Fibroblast of mammary gland (primary cell): ENCODE measurements around the gene RIBC2.
A peak's percentile ranks its signal among the peaks of the same experiment; 100 is the strongest.

Source experiments
- DNase-seq: peaks from one replicate; pipeline ENCODE4 v3.0.0-alpha.2; 2010; ENCODE audit warnings: low read depth
- H3K4me3 ChIP-seq: 2 replicates; pipeline ENCODE4 v1.5.1; 2011; ENCODE audit warnings: low read depth, mild to moderate bottlenecking, low read length, moderate library complexity; ENCODE audit not compliant: control insufficient read depth
- TF ChIP-seq, protein P1 (sequence below): conservative IDR thresholded peaks from 2 replicates; pipeline ENCODE4 v1.5.1; 2011; ENCODE audit warnings: low read depth, low read length, inconsistent platforms; ENCODE audit not compliant: control insufficient read depth, insufficient read depth

Gene RIBC2

GRCh38 chr22:45423524-45423923 is 10.0 kb downstream of the RIBC2 start:
- no peak for DNase-seq
- TF ChIP-seq, protein P1, sequence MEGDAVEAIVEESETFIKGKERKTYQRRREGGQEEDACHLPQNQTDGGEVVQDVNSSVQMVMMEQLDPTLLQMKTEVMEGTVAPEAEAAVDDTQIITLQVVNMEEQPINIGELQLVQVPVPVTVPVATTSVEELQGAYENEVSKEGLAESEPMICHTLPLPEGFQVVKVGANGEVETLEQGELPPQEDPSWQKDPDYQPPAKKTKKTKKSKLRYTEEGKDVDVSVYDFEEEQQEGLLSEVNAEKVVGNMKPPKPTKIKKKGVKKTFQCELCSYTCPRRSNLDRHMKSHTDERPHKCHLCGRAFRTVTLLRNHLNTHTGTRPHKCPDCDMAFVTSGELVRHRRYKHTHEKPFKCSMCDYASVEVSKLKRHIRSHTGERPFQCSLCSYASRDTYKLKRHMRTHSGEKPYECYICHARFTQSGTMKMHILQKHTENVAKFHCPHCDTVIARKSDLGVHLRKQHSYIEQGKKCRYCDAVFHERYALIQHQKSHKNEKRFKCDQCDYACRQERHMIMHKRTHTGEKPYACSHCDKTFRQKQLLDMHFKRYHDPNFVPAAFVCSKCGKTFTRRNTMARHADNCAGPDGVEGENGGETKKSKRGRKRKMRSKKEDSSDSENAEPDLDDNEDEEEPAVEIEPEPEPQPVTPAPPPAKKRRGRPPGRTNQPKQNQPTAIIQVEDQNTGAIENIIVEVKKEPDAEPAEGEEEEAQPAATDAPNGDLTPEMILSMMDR = no peak
- H3K4me3 ChIP-seq = no peak overlapping the region

GRCh38 chr22:45424241-45424731 is 10.8 kb downstream of the RIBC2 start:
- no peak overlapping the region for H3K4me3 ChIP-seq
- TF ChIP-seq, protein P1 = no peak
- DNase-seq = no peak

DNA sequence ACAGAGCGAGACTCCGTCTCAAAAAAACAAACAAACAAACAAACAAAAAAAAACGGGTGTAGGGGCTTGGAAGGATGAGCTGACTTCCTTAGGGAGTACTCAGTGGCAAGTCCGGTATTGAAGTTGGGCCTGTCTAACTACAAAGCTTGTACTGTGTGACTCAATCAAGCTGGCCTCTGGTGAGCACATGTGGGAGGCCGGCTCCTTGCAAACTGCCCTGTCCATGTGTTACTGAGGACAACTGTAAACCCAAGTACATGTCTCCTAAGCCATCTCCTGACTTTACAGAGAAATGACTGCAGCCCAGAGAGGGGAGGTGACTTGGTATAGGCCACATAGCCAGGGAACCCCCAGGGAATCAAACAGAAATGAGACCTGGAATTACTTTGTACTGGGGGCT is 11.6 kb downstream of the RIBC2 start:
- no peak overlapping the region for H3K4me3 ChIP-seq
- TF ChIP-seq, protein P1 = no peak
- peak; percentile 72 for DNase-seq

DNA sequence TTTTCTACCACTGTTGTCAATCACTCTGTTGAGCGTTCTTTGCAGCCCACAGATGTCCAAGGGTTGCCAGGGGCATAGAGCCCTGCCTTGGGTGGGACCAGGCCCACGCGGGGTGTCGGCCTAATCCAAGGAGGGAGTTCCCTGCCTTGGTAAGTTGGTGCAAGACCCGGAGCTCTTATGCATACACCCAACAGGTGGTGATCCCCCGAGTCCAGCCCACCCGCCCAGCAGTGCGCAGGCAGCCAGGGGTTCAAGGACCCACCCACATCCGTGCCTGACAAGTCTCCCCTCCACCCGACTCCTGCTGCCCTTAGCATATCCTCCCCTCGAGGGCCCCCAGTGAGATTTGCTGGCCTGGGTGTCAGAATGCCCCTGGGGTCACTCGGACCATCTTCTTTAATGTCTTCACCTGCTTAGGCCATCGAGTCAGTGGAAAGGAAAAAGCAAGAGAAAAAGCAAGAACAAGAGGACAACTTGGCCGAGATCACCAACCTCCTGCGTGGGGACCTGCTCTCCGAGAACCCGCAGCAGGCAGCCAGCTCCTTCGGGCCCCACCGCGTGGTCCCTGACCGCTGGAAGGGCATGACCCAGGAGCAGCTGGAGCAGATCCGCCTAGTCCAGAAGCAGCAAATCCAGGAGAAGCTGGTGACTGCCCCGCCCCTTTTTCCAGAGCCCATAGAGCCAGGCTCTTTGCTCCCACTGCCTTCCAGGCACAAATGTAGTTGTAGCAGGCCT is 12.2 kb downstream of the RIBC2 start:
- TF ChIP-seq, protein P1 = no peak
- no peak for DNase-seq
- H3K4me3 ChIP-seq = no peak overlapping the region

GRCh38 chr22:45426387-45426786 is 12.9 kb downstream of the RIBC2 start:
- no peak overlapping the region for H3K4me3 ChIP-seq
- DNase-seq = no peak
- TF ChIP-seq, protein P1 = no peak

DNA sequence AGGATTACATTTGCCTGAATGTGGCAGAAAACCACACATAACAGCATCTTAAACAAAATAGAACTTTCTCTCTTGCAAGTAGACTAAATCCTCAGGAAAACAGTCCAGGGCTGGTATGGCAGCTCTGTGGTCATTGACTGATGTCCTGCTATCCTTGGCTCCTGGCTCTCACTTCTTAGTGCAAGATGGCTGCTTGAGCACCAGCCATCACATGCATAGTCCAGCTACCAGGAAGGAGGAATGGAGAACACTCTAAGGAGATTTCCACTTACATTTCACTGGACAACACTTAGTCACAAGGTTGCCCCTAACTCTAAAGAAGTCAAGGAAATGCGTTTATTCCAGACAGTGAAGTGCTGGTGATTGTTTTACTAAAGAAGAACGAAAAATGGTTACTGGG is 13.6 kb downstream of the RIBC2 start:
- TF ChIP-seq, protein P1 = no peak
- H3K4me3 ChIP-seq = no peak overlapping the region
- DNase-seq = no peak
